Measurements from ENCODE around the gene APLP1.

Gene APLP1

GRCh38 chr19:35853038-35853756 is 15.2 kb upstream of the APLP1 start:
- DNase-seq, result peak in 1 of 2 donors; percentile 21

GRCh38 chr19:35856546-35857149 is 11.7 kb upstream of the APLP1 start, which contains the start of gene KIRREL2:
Gene KIRREL2, plus strand, starts transcription at chr19:35856911. Its CDS starts 209 bp downstream, at chr19:35857120.
- DNase-seq, result peak in 1 of 2 donors; percentile 8

GRCh38 chr19:35858311-35858710 is 10.1 kb upstream of the APLP1 start:
- no peak for DNase-seq

- no peak for DNase-seq
Measured at GRCh38 chr19:35859414-35859813, 9.0 kb upstream of the APLP1 start.

GRCh38 chr19:35860436-35860817 is 7.9 kb upstream of the APLP1 start:
- no peak for DNase-seq

GRCh38 chr19:35860818-35861639 is 7.3 kb upstream of the APLP1 start:
- DNase-seq, result no peak

- DNase-seq, result no peak
Measured at GRCh38 chr19:35861640-35862160, 6.7 kb upstream of the APLP1 start.

GRCh38 chr19:35862528-35862927 is 5.8 kb upstream of the APLP1 start:
- no peak for DNase-seq

GRCh38 chr19:35863018-35863417 is 5.4 kb upstream of the APLP1 start:
- DNase-seq, result no peak

- no peak for DNase-seq
Measured at GRCh38 chr19:35868823-35869326, 501 bp downstream of the APLP1 start.

GRCh38 chr19:35869327-35870123 is 1.2 kb downstream of the APLP1 start:
- DNase-seq, result peak; percentile 71 to 78

GRCh38 chr19:35870124-35870736 is 1.9 kb downstream of the APLP1 start:
- DNase-seq, result peak in 1 of 2 donors; percentile 39

- DNase-seq, result no peak
Measured at GRCh38 chr19:35870798-35871197, 2.4 kb downstream of the APLP1 start.

- no peak for DNase-seq
Measured at GRCh38 chr19:35871611-35872010, 3.2 kb downstream of the APLP1 start.

- no peak for DNase-seq
Measured at GRCh38 chr19:35872180-35872579, 3.8 kb downstream of the APLP1 start.

- no peak for DNase-seq
Measured at GRCh38 chr19:35874392-35874930, 6.1 kb downstream of the APLP1 start.

- no peak for DNase-seq
Measured at GRCh38 chr19:35879068-35879467, 10.7 kb downstream of the APLP1 start.

- DNase-seq, result peak; percentile 55 to 58
Measured at GRCh38 chr19:35879770-35880317, 11.5 kb downstream of the APLP1 start.

- DNase-seq, result peak in 1 of 2 donors; percentile 62
Measured at GRCh38 chr19:35882114-35882832, 13.9 kb downstream of the APLP1 start.

GRCh38 chr19:35883882-35884281 is 15.5 kb downstream of the APLP1 start:
- no peak for DNase-seq
